ENCODE results near the gene SOCS4.

The SOCS4 gene

DNA sequence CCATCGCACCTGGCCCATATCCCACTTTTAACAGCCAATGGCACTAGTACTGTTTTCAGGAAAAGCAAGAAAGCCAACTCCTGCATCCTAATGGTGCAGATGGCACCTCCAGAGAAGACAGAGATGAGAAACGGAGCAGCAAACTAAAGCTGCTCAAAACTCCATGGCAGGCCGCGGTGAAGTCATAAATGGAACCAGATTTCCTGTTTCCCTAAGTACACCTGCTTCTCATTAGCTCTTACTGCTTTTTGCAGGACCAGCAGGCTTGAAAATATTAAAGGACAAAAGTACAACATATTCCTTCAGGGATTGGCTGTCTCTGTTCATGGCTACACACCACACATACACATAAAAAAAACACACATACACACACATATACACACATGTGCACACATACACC lies 65.3 kb downstream of the SOCS4 start:
- no peak for DNase-seq (ENCODE audit: low spot score)

DNA sequence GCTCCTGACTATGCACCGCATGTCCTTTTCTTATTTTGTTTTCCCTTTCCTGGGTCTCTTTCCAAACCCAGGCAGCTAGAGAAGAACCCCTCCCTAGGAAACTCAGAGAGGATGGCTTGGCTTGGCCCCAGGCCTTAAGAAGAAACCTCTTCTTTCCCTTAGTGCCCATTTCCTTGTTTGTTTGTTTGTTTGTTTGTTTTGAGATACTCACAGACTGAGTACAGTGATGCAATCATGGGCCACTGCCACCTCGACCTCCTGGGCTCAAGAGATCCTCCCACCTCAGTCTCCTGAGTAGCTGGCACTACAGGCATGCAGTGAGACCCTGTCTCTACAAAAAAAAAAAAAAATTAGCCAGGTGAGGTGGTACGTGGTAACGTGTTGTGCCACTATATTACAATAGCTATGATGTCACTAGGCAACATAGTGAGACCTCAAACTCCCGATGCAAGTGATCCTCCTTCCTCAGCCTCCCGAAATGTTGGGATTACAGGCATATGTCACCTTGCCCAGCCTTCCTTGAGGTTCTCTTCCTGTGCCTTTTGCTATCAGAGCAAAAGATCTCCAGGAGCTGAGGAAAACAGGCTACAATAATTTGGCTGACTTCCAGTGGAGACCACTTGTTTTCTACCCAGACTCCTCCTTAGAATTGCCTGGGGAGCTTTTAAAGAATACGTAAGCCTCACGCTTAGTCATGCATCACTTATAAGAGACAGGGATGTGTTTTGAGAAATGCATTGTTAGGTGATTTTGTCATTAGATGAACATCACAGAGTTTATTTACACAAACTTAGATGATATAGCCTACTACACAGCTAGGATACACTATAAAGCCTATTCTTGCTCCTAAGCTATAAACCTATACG lies 67.5 kb downstream of the SOCS4 start:
- no peak for DNase-seq (ENCODE audit: low spot score)

DNA sequence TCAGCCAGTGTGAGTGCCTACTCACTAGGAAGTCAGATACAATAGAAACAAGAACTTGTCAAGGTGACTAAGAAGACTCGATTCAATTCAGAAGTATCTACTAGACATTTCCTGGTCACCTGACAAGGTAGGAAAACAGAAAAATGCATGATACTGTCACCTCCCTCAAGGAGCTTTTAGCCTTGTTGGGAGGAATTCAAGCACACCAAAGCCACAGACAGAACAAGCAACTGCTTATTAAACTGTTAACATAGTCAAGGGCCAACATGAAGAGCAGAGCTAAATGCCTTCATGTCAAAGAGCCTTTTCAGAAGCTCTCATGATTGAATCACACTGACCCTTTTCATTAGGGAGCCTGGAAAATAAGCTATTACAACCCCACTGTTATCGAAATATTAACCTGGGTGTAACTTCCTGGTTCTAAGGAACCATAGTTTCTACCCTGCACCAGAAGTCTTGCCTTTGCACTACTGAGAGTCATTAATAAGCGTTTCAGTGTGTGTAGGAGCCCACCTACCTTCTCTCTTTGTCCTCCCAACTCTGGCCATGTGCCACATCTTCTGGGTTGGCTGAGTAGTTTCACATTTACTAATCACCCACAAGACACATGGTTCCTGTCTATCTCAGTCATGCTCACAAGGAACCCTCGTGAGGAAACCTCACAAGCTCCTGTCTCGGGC lies 71.0 kb downstream of the SOCS4 start:
- no peak for DNase-seq (ENCODE audit: low spot score)

DNA sequence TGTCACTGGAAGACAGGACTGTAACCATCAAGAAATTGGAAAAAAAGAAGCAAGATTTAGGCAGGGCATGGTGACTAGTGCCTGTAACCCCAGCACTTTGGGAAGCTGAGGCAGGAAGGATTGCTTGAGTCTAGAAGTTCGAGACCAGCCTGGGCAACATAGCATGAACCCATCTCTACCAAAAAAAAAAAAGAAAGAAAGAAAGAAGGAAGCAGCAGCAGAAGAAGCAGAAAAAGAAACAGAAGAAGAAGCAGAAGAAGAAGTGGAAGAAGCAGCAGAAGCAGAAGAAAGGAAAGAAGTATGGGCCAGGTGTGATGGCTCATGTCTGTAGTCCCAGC lies 71.5 kb downstream of the SOCS4 start:
- DNase-seq (ENCODE audit: low spot score), result no peak

Measured in HuH-7.5 (cell line).